GM12892 (cell line): ENCODE results near the gene SNX25.

Source experiments
- POLR2A ChIP-seq: IDR thresholded peaks from 2 replicates; pipeline ENCODE4 v1.6.1; 2011; ENCODE audit warnings: low read depth, low read length, control low read depth
- POLR2AphosphoS5 ChIP-seq: IDR thresholded peaks from 2 replicates; pipeline ENCODE4 v1.6.1; 2011; ENCODE audit warnings: low read depth, low read length, control low read depth

- peak; percentile 76 for TF ChIP-seq POLR2A
- peak; percentile 79 for TF ChIP-seq POLR2AphosphoS5
These were observed 186.7 kb downstream of the SNX25 start for GRCh38 chr4:185395956-185396723.
